Stimulated activated memory B cell treated with anti-CD40 and anti-IgM and Interleukin-4, amounts not matched to agents 10 μg/mL and 1 μg/mL and 100 μg/mL, for 72 hours (primary cell): ENCODE data around the gene PPP2R5C.

Source experiments
- ATAC-seq: fragments of 150-1000 bp; cut with Tn5 transposase; 2 replicates; pipeline ENCODE4 v1.10.0; 2021
- H3K27ac Mint-ChIP-seq: one replicate; pipeline ENCODE4 v1.8.0; 2022; ENCODE audit warnings: mild to moderate bottlenecking, mixed read lengths
- H3K27me3 Mint-ChIP-seq: one replicate; pipeline ENCODE4 v1.8.0; 2022; ENCODE audit warnings: mixed read lengths
- H3K36me3 Mint-ChIP-seq: one replicate; pipeline ENCODE4 v1.8.0; 2022; ENCODE audit warnings: mixed read lengths
- H3K4me1 Mint-ChIP-seq: one replicate; pipeline ENCODE4 v1.8.0; 2022; ENCODE audit warnings: mixed read lengths
- H3K4me3 Mint-ChIP-seq: one replicate; pipeline ENCODE4 v1.8.0; 2022; ENCODE audit warnings: mild to moderate bottlenecking, moderate library complexity, mixed read lengths
- H3K9me3 Mint-ChIP-seq: one replicate; pipeline ENCODE4 v1.8.0; 2022; ENCODE audit warnings: mixed read lengths

The PPP2R5C gene

DNA sequence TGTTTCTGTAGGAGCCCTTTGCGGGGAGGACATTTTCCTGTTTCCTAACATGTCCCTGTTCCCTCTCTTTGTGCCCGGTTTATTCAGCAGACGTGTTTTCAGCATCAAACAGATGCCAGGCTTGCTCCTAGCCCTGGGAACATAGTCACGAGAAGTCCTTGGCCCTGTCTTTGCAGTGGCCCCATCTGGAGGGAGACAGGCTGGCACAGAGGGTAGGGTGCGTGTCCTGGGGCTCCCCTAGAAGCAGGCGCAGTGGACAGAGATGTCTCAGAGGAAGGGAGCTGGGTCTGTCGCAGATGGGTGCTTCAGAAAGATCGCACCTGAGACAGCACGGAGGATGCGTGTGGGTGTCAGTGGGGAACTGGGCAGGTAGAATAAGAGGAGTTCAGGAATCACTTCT lies 127.9 kb downstream of the PPP2R5C start:
- H3K27ac Mint-ChIP-seq: peak overlapping the region; percentile 17
- H3K27me3 Mint-ChIP-seq: no peaks in the 10 kb centered on the region
- no peaks in the 10 kb centered on the region for H3K9me3 Mint-ChIP-seq
- ATAC-seq: no peak
- H3K36me3 Mint-ChIP-seq: peaks cover 59% of the 10 kb centered on the region
- peaks cover 6% of the 10 kb centered on the region for H3K4me1 Mint-ChIP-seq
- no peak overlapping the region for H3K4me3 Mint-ChIP-seq

DNA sequence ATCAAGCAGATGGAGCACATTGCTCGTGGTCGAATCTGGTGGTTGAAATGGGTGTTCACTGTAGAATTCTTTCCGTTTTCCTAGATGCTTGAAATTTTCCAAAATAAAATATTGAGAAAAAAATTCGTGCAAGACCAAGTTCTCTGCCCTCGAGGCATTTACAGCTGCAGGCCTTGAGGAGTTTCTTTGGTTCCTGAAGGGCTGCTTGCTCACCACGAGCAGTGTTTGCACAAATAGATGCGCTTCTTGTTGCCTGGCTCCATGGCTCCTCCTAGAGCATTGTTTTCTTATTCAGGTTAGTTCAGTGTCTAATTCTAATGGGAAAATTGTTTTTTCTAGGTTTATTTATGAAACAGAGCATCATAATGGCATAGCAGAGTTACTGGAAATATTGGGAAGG lies 128.4 kb downstream of the PPP2R5C start:
- Mint-ChIP-seq H3K9me3 (no peaks in the 10 kb centered on the region), H3K36me3 (peaks cover 54% of the 10 kb centered on the region), H3K4me1 (peaks cover 6% of the 10 kb centered on the region), H3K27ac (no peak overlapping the region), H3K27me3 (no peaks in the 10 kb centered on the region), H3K4me3 (no peak overlapping the region)
- no peak for ATAC-seq

DNA sequence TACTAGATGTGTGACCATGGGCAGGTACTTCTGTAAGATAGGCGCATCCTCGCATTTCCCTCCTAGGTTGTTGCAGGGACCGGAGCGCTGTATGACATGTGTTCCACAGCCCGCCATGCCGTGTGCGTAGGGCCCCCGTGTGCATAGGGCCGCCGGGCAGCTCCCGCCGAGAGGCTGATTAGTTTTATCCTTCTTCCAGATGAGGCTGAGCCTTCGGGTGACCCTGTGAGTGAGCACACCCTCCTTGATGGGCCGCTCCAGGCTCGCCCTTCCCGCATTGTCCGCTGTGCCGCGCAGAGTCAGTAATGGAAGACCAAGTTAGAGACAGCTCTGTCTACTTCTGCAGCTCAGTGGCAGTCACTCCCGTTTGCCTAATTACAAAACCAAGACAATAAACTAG lies 130.0 kb downstream of the PPP2R5C start:
- peaks cover 46% of the 10 kb centered on the region for H3K36me3 Mint-ChIP-seq
- peaks cover 6% of the 10 kb centered on the region for H3K4me1 Mint-ChIP-seq
- ATAC-seq: no peak
- H3K27ac Mint-ChIP-seq: no peak overlapping the region
- no peak overlapping the region for H3K4me3 Mint-ChIP-seq
- no peaks in the 10 kb centered on the region for H3K27me3 Mint-ChIP-seq
- H3K9me3 Mint-ChIP-seq: no peaks in the 10 kb centered on the region

DNA sequence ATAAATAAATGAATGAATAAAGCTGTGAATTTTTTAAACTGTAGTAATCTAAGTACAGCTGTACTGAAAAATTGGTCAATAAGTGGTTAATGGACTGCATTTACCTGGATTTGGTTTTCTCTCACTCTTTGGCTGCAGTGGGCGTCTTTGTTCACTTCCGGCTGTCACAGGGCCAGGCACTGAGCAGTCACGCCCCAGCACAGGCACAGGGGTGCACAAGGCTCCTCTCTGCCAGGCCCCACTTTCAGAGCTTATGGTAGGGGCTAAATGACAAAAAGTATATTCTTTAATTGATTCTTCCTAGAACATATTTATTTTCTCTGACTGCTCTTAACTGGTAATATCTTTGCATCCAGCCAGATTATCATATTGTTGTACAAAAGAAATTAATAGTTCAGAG lies 132.2 kb downstream of the PPP2R5C start:
- Mint-ChIP-seq H3K9me3 (no peaks in the 10 kb centered on the region), H3K27me3 (no peaks in the 10 kb centered on the region), H3K36me3 (peaks cover 47% of the 10 kb centered on the region), H3K4me1 (peaks cover 6% of the 10 kb centered on the region), H3K4me3 (no peak overlapping the region), H3K27ac (no peak overlapping the region)
- ATAC-seq: no peak

DNA sequence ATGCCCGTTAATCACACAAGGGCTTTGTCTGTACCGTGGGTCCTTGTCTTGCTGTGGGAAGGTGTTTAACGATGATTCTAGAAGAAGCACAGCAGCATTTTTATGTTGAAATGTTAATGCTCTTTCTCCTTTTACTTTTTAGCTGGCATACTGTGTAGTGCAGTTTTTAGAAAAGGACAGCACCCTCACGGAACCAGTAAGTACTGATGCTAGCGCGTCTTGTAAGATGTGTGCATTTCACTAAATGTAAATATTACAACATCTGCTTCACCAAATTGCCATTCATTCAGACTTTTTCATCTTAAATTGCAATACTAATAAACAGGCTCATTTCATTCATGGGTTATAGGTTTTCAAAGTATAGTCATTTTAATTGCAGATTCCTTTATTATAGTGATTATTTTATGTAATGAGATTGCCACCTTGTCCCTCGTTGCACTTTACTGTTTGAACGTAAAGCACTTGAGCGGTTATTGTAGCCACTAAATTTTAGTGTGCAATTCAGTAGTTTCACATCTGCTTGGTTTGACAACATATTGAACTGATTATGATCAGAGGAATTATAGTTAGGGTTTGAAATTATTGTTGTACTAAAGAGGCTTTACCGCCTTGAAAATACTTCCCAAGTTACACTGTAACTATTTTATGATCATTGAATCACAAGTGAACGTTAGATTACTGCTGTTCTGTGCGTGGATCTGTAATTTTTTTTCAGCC lies 133.0 kb downstream of the PPP2R5C start:
- no peaks in the 10 kb centered on the region for H3K9me3 Mint-ChIP-seq
- ATAC-seq: no peak
- no peak overlapping the region for H3K27ac Mint-ChIP-seq
- peaks cover 2% of the 10 kb centered on the region for H3K4me1 Mint-ChIP-seq
- H3K27me3 Mint-ChIP-seq: no peaks in the 10 kb centered on the region
- peaks cover 48% of the 10 kb centered on the region for H3K36me3 Mint-ChIP-seq
- no peak overlapping the region for H3K4me3 Mint-ChIP-seq

DNA sequence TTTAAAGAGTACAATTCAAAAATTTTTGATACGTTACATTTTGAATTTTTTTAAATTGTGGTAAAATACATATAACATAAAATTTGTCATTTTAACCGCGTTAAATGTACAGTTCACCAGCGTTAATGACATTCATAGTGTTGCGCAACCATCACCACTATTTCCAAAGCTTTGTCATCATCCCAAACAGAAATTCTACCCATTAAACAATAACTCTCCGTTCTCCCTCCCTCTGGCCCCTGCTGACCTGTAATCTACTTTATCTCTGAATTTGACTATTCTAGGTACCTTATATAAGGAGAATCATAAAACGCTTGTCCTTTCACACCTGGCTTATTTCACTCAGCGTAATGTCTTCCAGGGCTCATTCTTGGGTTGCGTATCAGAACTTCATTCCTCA lies 133.7 kb downstream of the PPP2R5C start:
- no peak for ATAC-seq
- no peak overlapping the region for H3K27ac Mint-ChIP-seq
- no peaks in the 10 kb centered on the region for H3K27me3 Mint-ChIP-seq
- peaks cover 49% of the 10 kb centered on the region for H3K36me3 Mint-ChIP-seq
- no peaks in the 10 kb centered on the region for H3K4me1 Mint-ChIP-seq
- no peak overlapping the region for H3K4me3 Mint-ChIP-seq
- H3K9me3 Mint-ChIP-seq: no peaks in the 10 kb centered on the region

DNA sequence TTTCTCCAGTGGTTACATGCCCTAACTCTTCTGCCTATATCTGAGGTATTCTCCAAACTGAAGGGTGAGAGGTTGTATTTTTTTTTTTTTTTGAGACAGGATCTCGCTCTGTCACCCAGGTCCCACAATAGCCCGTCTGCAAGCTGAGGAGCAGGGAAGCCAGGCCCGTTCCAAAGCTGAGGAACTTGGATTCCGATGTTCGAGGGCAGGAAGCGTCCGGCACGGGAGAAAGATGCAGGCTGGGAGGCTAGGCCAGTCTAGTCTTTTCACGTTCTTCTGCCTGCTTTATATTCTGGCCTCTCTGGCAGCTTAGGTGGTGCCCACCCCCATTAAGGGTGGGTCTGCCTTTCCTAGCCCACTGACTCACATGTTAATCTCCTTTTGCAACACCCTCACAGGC lies 135.8 kb downstream of the PPP2R5C start:
- Mint-ChIP-seq H3K4me3 (no peak overlapping the region), H3K9me3 (no peaks in the 10 kb centered on the region), H3K27me3 (no peaks in the 10 kb centered on the region), H3K36me3 (peaks cover 52% of the 10 kb centered on the region), H3K4me1 (no peaks in the 10 kb centered on the region), H3K27ac (no peak overlapping the region)
- no peak for ATAC-seq

DNA sequence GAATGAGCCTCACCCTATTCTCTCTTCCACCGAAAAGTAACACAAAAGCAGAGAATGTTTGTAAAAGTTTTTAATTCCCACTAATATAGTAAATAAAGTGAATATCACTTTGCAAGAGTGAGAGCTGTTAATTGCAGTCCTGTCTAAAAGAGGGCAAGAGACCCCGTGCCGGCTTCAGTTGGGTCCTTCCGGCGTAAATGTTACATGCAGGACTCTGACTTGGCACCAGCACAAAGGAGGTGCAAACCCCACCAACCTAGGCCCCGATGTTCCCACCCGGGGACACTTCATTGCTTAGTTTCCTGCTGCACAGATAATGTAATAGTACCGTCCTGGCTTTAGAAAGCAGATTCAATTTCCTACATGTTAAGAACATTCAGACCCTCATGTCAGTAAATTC lies 136.9 kb downstream of the PPP2R5C start:
- Mint-ChIP-seq H3K9me3 (no peaks in the 10 kb centered on the region), H3K27ac (no peak overlapping the region), H3K4me3 (no peak overlapping the region), H3K36me3 (peaks cover 58% of the 10 kb centered on the region), H3K27me3 (no peaks in the 10 kb centered on the region), H3K4me1 (no peaks in the 10 kb centered on the region)
- ATAC-seq: no peak

DNA sequence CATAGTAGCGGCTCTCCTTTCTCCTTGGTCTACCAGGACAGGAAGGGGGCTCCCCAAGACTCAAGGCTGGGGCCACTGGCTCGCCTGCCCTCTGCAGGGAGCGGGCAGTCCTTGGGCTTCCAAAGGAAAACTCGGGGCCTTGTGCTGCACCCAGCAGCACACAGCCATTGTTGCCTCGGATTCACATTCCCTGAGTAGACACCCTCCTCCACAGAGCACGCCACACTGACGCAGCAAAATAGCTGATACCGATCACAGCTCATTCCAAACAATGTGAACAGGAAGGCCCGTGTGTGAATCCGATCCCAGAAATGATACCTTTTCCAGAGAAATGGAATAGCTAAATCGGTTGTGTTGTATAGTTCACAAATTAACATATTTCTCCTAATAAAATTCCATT lies 137.8 kb downstream of the PPP2R5C start:
- Mint-ChIP-seq H3K36me3 (peaks cover 61% of the 10 kb centered on the region), H3K27me3 (no peaks in the 10 kb centered on the region), H3K27ac (no peak overlapping the region), H3K4me3 (no peak overlapping the region), H3K9me3 (no peaks in the 10 kb centered on the region), H3K4me1 (no peaks in the 10 kb centered on the region)
- no peak for ATAC-seq

DNA sequence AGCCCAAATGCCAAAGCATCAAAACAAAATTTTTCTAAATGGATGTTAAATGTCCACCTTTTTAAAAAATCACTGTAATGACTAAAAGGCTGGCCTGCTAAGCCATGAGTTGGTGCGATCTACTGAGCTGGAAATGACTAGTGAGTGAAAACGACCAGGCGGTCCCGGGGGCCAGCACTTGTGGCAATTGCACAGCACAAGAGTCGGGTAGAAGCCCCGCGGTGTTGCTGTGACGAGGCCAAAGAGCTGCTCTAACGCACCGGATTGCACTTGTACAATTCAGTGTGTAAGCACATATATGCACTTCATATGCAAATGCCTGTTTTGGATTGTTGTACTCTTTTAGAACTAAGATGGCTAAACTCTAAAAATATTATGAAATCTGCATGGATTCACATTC lies 138.7 kb downstream of the PPP2R5C start:
- Mint-ChIP-seq H3K36me3 (peaks cover 65% of the 10 kb centered on the region), H3K27ac (no peak overlapping the region), H3K9me3 (no peaks in the 10 kb centered on the region), H3K4me1 (no peaks in the 10 kb centered on the region), H3K4me3 (no peak overlapping the region), H3K27me3 (no peaks in the 10 kb centered on the region)
- no peak for ATAC-seq

DNA sequence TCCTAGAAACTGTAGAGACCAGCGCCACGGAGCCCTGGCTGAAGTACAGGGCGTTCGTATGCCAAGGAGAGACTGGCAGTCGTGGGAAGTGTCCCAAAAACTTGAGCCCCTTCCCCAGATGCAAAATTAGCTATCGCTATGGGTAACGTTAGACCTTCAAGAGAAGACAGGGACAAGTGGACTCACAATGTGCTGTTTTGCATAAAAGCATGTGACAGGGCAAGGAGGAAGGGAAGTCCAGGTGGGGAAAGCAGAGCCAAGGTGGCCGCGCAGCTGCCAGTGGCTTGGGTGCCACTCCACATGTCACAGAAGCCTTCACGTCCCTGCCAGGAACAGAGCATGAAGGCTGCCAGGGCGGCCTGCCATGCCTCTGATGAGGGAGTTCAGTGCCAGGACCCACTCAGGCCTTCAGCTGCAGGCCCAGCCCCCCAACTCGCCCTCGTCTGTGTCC lies 141.6 kb downstream of the PPP2R5C start:
- ATAC-seq: no peak
- Mint-ChIP-seq H3K27me3 (no peaks in the 10 kb centered on the region), H3K9me3 (no peaks in the 10 kb centered on the region), H3K27ac (no peak overlapping the region), H3K36me3 (peaks cover 66% of the 10 kb centered on the region), H3K4me3 (no peak overlapping the region), H3K4me1 (no peaks in the 10 kb centered on the region)

DNA sequence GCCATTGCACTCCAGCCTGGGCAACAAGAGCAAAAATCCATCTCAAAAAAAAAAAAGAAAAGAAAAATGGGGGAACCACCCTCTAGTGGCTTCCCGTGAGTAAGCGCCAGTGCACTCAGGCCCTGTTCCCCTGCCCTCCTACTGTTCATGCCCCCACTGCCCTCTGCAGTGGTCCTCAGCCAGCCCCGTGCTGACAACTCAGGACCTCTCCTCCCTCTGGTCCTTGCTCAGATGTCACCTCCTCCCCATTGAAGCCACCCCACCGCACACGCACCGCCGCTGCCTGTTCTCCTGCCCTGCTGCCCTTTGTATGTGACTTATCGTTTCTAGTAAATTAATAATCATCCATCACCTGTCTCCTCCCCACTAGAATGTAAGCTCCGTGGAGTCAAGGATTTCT lies 144.1 kb downstream of the PPP2R5C start:
- no peak overlapping the region for H3K27ac Mint-ChIP-seq
- no peaks in the 10 kb centered on the region for H3K27me3 Mint-ChIP-seq
- H3K9me3 Mint-ChIP-seq: no peaks in the 10 kb centered on the region
- H3K4me3 Mint-ChIP-seq: no peak overlapping the region
- H3K36me3 Mint-ChIP-seq: peaks cover 61% of the 10 kb centered on the region
- ATAC-seq: no peak
- no peaks in the 10 kb centered on the region for H3K4me1 Mint-ChIP-seq

DNA sequence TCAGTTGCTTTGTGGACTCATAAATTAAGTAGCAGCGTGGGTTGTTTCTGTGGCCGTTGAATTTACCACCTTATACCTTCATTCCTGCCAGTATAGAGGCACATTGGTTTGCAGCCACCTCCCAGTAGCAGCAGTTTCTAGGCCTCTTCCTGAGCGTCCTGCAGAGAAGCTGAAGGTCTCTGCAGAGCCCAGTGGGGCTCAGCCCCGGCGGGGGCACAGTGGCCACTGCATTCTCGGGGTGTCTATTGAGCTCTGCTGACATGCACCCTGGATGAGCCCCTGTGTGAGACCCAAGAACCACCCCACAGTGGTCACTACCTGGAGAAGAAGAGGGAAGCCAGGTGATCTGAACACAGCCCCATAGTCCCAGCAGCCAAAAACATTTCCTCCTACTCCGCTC lies 145.1 kb downstream of the PPP2R5C start:
- Mint-ChIP-seq H3K27ac (no peak overlapping the region), H3K4me3 (no peak overlapping the region), H3K4me1 (no peaks in the 10 kb centered on the region), H3K9me3 (no peaks in the 10 kb centered on the region), H3K36me3 (peaks cover 62% of the 10 kb centered on the region), H3K27me3 (no peaks in the 10 kb centered on the region)
- ATAC-seq: no peak

DNA sequence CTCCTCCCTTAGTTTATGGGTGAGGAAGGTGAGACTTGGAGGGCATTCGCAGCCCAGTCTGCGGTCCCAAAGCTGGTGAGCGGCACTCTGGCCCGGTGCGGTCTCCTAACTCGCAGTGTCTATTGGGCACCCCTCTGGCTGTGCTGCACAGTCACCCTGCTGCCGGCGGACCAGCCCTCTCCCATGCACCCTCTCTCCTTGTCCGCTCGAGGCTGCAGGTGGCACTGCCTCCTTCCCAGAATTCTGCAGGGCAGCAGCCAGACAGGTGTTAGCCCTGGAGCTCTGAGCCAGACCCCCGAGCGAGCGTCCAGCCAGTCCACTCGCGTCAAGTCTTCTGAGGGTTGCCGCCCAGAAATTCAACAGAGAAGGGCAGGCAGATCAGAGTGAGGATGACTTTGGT lies 146.1 kb downstream of the PPP2R5C start:
- H3K4me3 Mint-ChIP-seq: no peak overlapping the region
- no peaks in the 10 kb centered on the region for H3K4me1 Mint-ChIP-seq
- no peak overlapping the region for H3K27ac Mint-ChIP-seq
- H3K36me3 Mint-ChIP-seq: peaks cover 64% of the 10 kb centered on the region
- H3K27me3 Mint-ChIP-seq: no peaks in the 10 kb centered on the region
- ATAC-seq: no peak
- no peaks in the 10 kb centered on the region for H3K9me3 Mint-ChIP-seq

DNA sequence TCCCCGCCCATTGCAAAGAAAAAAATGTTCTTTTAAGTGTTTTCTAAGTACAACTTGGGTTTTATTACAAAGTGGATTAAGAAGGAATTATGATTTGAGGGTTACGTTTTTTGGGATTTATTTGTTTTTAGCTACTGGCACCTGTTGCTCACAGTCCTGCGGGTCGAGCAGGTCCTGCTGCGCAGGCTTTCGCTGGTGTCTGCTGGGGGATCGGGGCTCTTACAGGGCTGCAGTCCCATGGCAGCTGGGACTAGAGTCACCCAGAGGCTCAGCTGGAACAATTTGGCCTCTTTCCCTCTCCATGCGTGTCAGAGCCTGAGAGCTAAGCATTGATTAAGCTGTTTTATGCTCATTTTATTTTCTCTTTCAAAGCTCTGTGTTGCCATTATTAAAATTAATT lies 147.3 kb downstream of the PPP2R5C start:
- Mint-ChIP-seq H3K4me3 (no peak overlapping the region), H3K27ac (no peak overlapping the region), H3K27me3 (no peaks in the 10 kb centered on the region), H3K9me3 (no peaks in the 10 kb centered on the region), H3K36me3 (peaks cover 58% of the 10 kb centered on the region), H3K4me1 (no peaks in the 10 kb centered on the region)
- ATAC-seq: no peak

DNA sequence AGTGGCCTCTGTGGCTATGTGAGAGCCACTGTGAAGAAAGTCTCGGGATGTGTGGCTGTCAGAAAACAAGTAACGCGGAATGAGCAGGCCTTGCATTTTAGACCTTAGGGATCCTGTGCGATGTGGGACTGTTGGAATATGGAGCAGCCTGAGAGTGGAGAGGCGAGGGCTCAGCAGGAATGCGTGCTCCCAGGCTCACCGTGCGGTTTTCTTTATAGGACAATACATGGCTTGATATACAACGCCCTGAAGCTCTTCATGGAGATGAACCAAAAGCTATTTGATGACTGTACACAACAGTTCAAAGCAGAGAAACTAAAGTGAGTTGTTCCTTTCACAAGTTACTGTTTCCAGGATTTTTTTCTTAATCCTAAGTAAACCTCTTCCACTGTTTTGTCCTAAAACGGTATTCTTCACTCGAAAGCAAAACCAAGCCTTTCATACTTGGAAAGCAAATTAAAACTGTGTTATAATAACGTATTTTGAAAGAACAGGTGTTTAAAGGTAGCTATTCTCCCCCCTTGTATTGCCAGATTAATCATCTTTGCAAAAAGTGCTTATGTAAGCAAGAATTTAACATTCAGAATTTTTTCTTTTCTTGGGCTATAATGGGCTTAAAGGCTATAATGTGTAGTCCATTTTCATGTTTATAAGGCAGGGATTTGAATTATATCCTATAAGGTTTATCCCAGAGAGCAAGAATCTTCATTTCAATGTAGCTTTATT lies 148.0 kb downstream of the PPP2R5C start:
- Mint-ChIP-seq H3K9me3 (no peaks in the 10 kb centered on the region), H3K27me3 (no peaks in the 10 kb centered on the region), H3K4me1 (no peaks in the 10 kb centered on the region), H3K36me3 (peaks cover 62% of the 10 kb centered on the region), H3K27ac (no peak overlapping the region), H3K4me3 (no peak overlapping the region)
- no peak for ATAC-seq
